B cell (primary cell): ENCODE measurements around the gene TSSK2. TPM values are rescaled to one million over a fixed set of nuclear protein-coding genes. Genes with fewer than 3 reads are reported as not detected.

Experiments used
- ATAC-seq: fragments of 200-7000 bp; cut with Tn5 transposase; one replicate; pipeline ENCODE4 v1.10.0; 2021; ENCODE audit warnings: low read depth, mild to moderate bottlenecking, moderate number of reproducible peaks, moderate library complexity
- CTCF ChIA-PET: fragments of 350-600 bp; sonication (Branson Sonifier 250); formaldehyde crosslinking; loops from one replicate; lab custom pipeline; 2021; ENCODE audit warnings: antibody characterized with exemption, inconsistent platforms; lab: Charles Lee
- POLR2A ChIA-PET: fragments of 350-600 bp; sonication (Branson Sonifier 250); formaldehyde crosslinking; loops from one replicate; lab custom pipeline; 2021; ENCODE audit warnings: antibody characterized with exemption; lab: Charles Lee
- DNase-seq: peaks from one replicate; pipeline ENCODE4 v3.0.0; 2013
- H2AFZ ChIP-seq: 2 replicates; pipeline ENCODE4 v1.6.1; 2012; ENCODE audit warnings: mild to moderate bottlenecking, low read depth, low read length; ENCODE audit not compliant: insufficient read depth, poor library complexity, severe bottlenecking
- H3K27ac ChIP-seq, 2 donors: 1 replicate in 1 of 2; 2 replicates in 1 of 2; pipeline ENCODE4 v1.5.1; 2012 to 2013; ENCODE audit warnings: low read length in 2 of 2, mild to moderate bottlenecking in 2 of 2, moderate library complexity in 1 of 2
- H3K27me3 ChIP-seq, 4 experiments: fragments of 200-600 bp in 1 of 4; sonication (generic) in 1 of 4; replicated peaks in 1 of 4; 1 replicate in 2 of 4; 2 replicates in 2 of 4; pipeline versions ENCODE4 v1.6.1 to v1.7.0; 2013 to 2016; ENCODE audit warnings: low read length in 3 of 4, mild to moderate bottlenecking in 2 of 4, mixed read lengths in 1 of 4, moderate library complexity in 1 of 4; ENCODE audit not compliant: insufficient read depth in 4 of 4, control insufficient read depth in 3 of 4; ENCODE audit errors: control extremely low read depth in 1 of 4
- H3K36me3 ChIP-seq, 2 experiments: replicated peaks in 1 of 2; 1 replicate in 1 of 2; 2 replicates in 1 of 2; pipeline versions ENCODE4 v1.6.1 to v1.7.1; 2013; ENCODE audit warnings: low read length in 1 of 2; ENCODE audit not compliant: insufficient read depth in 2 of 2, control insufficient read depth in 1 of 2; ENCODE audit errors: control extremely low read depth in 1 of 2, extremely low read depth in 1 of 2
- H3K4me1 ChIP-seq, 2 donors: fragments of 200-600 bp in 1 of 2; sonication (generic) in 1 of 2; 1 replicate in 1 of 2; 2 replicates in 1 of 2; pipeline versions ENCODE4 v1.5.1 to v1.6.1; 2013 to 2017; ENCODE audit warnings: low read length in 2 of 2; ENCODE audit not compliant: control insufficient read depth in 2 of 2, insufficient read depth in 2 of 2
- H3K4me2 ChIP-seq: replicated peaks from 2 replicates; pipeline ENCODE3; 2012; ENCODE audit warnings: mild to moderate bottlenecking, low read depth, low read length; ENCODE audit not compliant: poor library complexity, severe bottlenecking
- H3K4me3 ChIP-seq, 5 experiments: fragments of 200-600 bp in 1 of 5; sonication (generic) in 1 of 5; 1 replicate in 3 of 5; 2 replicates in 2 of 5; pipeline versions ENCODE4 v1.5.1 to v1.7.0; 2011 to 2016; ENCODE audit warnings: low read length in 4 of 5, mild to moderate bottlenecking in 4 of 5, low read depth in 2 of 5, control low read depth in 1 of 5, moderate library complexity in 1 of 5; ENCODE audit not compliant: insufficient read depth in 1 of 5; ENCODE audit errors: control extremely low read depth in 1 of 5, extremely low read depth in 1 of 5
- H3K79me2 ChIP-seq: fragments of 200-600 bp; sonication (generic); one replicate; pipeline ENCODE4 v1.6.0; 2016; ENCODE audit warnings: low read length; ENCODE audit not compliant: control insufficient read depth, insufficient read depth
- H3K9ac ChIP-seq: fragments of 200-600 bp; sonication (generic); 2 replicates; pipeline ENCODE4 v1.6.1; 2017; ENCODE audit warnings: mild to moderate bottlenecking, low read length, moderate library complexity
- H3K9me3 ChIP-seq, 3 donors: one replicate each; pipeline versions ENCODE4 v1.6.1 to v1.7.1; 2013; ENCODE audit warnings: low read length in 2 of 3; ENCODE audit not compliant: control insufficient read depth in 2 of 3, insufficient read depth in 1 of 3; ENCODE audit errors: control extremely low read depth in 1 of 3
- H4K20me1 ChIP-seq: 2 replicates; pipeline ENCODE4 v1.6.0; 2012; ENCODE audit warnings: mild to moderate bottlenecking, low read length; ENCODE audit not compliant: insufficient read depth, control insufficient read depth, poor library complexity, severe bottlenecking
- H3K27ac Mint-ChIP-seq: one replicate; pipeline ENCODE4 v1.8.0; 2021; ENCODE audit warnings: mixed read lengths
- H3K27me3 Mint-ChIP-seq: one replicate; pipeline ENCODE4 v1.8.0; 2021; ENCODE audit warnings: mixed read lengths
- H3K4me1 Mint-ChIP-seq: one replicate; pipeline ENCODE4 v1.8.0; 2021; ENCODE audit warnings: mixed read lengths
- H3K4me3 Mint-ChIP-seq: one replicate; pipeline ENCODE4 v1.8.0; 2021; ENCODE audit warnings: mixed read lengths
- H3K9me3 Mint-ChIP-seq: one replicate; pipeline ENCODE4 v1.8.0; 2022; ENCODE audit warnings: mixed read lengths; ENCODE audit not compliant: insufficient read depth
- EZH2 ChIP-seq: IDR thresholded peaks from 2 replicates; pipeline ENCODE4 v1.6.1; 2012; ENCODE audit warnings: borderline replicate concordance, low read depth, mild to moderate bottlenecking, moderate library complexity, low read length; ENCODE audit not compliant: insufficient read depth, poor library complexity, severe bottlenecking
- WGBS: methylation state at CpG from one replicate; pipeline ENCODE4 v1.1.5; 2013; ENCODE audit warnings: missing lambda C conversion rate; ENCODE audit not compliant: insufficient coverage; 5-methylcytosine and 5-hydroxymethylcytosine counted together
- intact Hi-C: fragments of 100-400 bp; cut with micrococcal nuclease; formaldehyde crosslinking; loops from one replicate; pipeline ENCODE4 v1.10.0; 2022
- polyA plus RNA-seq: library from polyadenylated mRNA; depleted of rRNA; stranded (reverse); fragments of >200 nt; gene quantifications from 2 replicates; pipeline ENCODE4 v1.2.3, GENCODE V29; 2012
- total RNA-seq, 2 donors: library from RNA; stranded (reverse); fragments of 120-200 nt in 1 of 2; gene quantifications; 1 replicate in 1 of 2; 2 replicates in 1 of 2; pipeline versions ENCODE4 v1.2.3 to v1.2.4, GENCODE V29; 2013 to 2022
- TF ChIP-seq, protein P1 (sequence below): fragments of 200-600 bp; IDR thresholded peaks from one replicate; pipeline ENCODE4 v1.8.0; 2022; ENCODE audit warnings: antibody characterized with exemption, mild to moderate bottlenecking

The TSSK2 gene
- total and polyA plus RNA-seq, 2 donors (not counting 1 experiment from before 2014, with no cell fraction given) = 0.15 TPM; not detected in 1

- Histone ChIP-seq H3K9me3 (peaks cover 0 to 3% (median 0%) of the 10 kb centered on the region in 3 donors), H3K27ac (peak overlapping the region in 1 of 2 donors; percentile 56), H3K4me1 (peaks cover 27 to 48% of the 10 kb centered on the region in 2 donors), H3K36me3 (peaks cover 0 to 4% of the 10 kb centered on the region in 2 experiments), H3K4me3 (peak overlapping the region; percentile 18 to 76 (median 66)), H3K79me2 (peaks cover 16% of the 10 kb centered on the region), H3K9ac (peak overlapping the region; percentile 71), H3K4me2 (peak overlapping the region; percentile 82), H4K20me1 (peaks cover 29% of the 10 kb centered on the region), H2AFZ (peak overlapping the region; percentile 78), H3K27me3 (no peaks in the 10 kb centered on the region)
- Mint-ChIP-seq H3K4me3 (peak overlapping the region; percentile 57), H3K4me1 (peaks cover 43% of the 10 kb centered on the region), H3K27me3 (no peaks in the 10 kb centered on the region), H3K27ac (no peak overlapping the region), H3K9me3 (no peaks in the 10 kb centered on the region)
- ChIA-PET POLR2A (interaction anchor here (1.2 to 1.9 kb wide), 4 partner anchors 34 to 269 kb away, joined by 3 to 6 read pairs (median 4); partner anchors contain the start of genes C22orf39 and ESS2), CTCF (interaction anchor here (1.1 to 4.4 kb wide), 5 partner anchors 34 to 452 kb away, joined by 3 to 27 read pairs (median 19); partner anchors contain the start of gene ESS2)
- WGBS = under 1% methylated on average over 80 of the region's 80 CpGs
- intact Hi-C loops = loop anchor here (1.0 to 2.0 kb wide), 6 partner anchors 34 to 1121 kb away; partner anchors contain the start of genes CLTCL1, DGCR2, ESS2 and MRPL40
- DNase-seq (peak; percentile 74), ATAC-seq (peak; percentile 40)
- no peak for TF ChIP-seq EZH2
- TF ChIP-seq, protein P1, sequence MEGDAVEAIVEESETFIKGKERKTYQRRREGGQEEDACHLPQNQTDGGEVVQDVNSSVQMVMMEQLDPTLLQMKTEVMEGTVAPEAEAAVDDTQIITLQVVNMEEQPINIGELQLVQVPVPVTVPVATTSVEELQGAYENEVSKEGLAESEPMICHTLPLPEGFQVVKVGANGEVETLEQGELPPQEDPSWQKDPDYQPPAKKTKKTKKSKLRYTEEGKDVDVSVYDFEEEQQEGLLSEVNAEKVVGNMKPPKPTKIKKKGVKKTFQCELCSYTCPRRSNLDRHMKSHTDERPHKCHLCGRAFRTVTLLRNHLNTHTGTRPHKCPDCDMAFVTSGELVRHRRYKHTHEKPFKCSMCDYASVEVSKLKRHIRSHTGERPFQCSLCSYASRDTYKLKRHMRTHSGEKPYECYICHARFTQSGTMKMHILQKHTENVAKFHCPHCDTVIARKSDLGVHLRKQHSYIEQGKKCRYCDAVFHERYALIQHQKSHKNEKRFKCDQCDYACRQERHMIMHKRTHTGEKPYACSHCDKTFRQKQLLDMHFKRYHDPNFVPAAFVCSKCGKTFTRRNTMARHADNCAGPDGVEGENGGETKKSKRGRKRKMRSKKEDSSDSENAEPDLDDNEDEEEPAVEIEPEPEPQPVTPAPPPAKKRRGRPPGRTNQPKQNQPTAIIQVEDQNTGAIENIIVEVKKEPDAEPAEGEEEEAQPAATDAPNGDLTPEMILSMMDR = no peak
Observed at GRCh38 chr22:19178065-19178656, 47.1 kb downstream of the TSSK2 start.
